T-helper 1 cell treated with Interleukin-12 subunit alpha and Interleukin-12 subunit beta and Interleukin-4 antibody, amounts not matched to agents 30 ng/mL and 1 ng/mL, for 36 hours (primary cell): ENCODE measurements around the gene DTX2. TPM values are rescaled to one million over a fixed set of nuclear protein-coding genes. Genes with fewer than 3 reads are reported as not detected.
"Not testable (repeated sequence)": the region's sequence is repeated elsewhere in the genome, so short reads cannot be mapped to it uniquely, and the experiment has no call there.

ENCODE experiments used
- intact Hi-C: fragments of 100-400 bp; cut with micrococcal nuclease; formaldehyde crosslinking; loops from one replicate; pipeline ENCODE4 v1.15.1; 2024
- total RNA-seq: library from RNA; stranded (reverse); gene quantifications from 2 replicates; pipeline ENCODE4 v1.2.3, GENCODE V29; 2022

DTX2 gene
- total RNA-seq, 1 donor from 2014 or later, result 36.7 TPM

GRCh38 chr7:76442664-76443446 lies 18.7 kb upstream of the DTX2 start:
- intact Hi-C loops, result not testable (repeated sequence)

- intact Hi-C loops, result not testable (repeated sequence)
These were observed 17.7 kb upstream of the DTX2 start for GRCh38 chr7:76443846-76444245.

GRCh38 chr7:76445577-76446008 lies 15.9 kb upstream of the DTX2 start:
- intact Hi-C loops, result not testable (repeated sequence)

- intact Hi-C loops, result not testable (repeated sequence)
These were observed 4.5 kb upstream of the DTX2 start for GRCh38 chr7:76457017-76457416.

- intact Hi-C loops, result not testable (repeated sequence)
These were observed 3.0 kb upstream of the DTX2 start for GRCh38 chr7:76458504-76458903.

GRCh38 chr7:76460767-76461166 lies 742 bp upstream of the DTX2 start:
- intact Hi-C loops, result not testable (repeated sequence)

GRCh38 chr7:76462271-76462882 lies 868 bp downstream of the DTX2 start:
- intact Hi-C loops, result not testable (repeated sequence)

GRCh38 chr7:76464959-76465358 lies 3.5 kb downstream of the DTX2 start:
- intact Hi-C loops, result not testable (repeated sequence)

GRCh38 chr7:76465950-76466349 lies 4.4 kb downstream of the DTX2 start:
- intact Hi-C loops, result not testable (repeated sequence)

GRCh38 chr7:76467743-76468404 lies 6.4 kb downstream of the DTX2 start:
- intact Hi-C loops, result not testable (repeated sequence)

GRCh38 chr7:76471556-76472221 lies 10.2 kb downstream of the DTX2 start:
- intact Hi-C loops, result not testable (repeated sequence)

GRCh38 chr7:76473097-76473496 lies 11.6 kb downstream of the DTX2 start:
- intact Hi-C loops, result not testable (repeated sequence)

GRCh38 chr7:76476280-76476679 lies 14.8 kb downstream of the DTX2 start:
- intact Hi-C loops, result not testable (repeated sequence)

- intact Hi-C loops, result not testable (repeated sequence)
These were observed 15.4 kb downstream of the DTX2 start for GRCh38 chr7:76476742-76477474.

- intact Hi-C loops, result not testable (repeated sequence)
These were observed 18.1 kb downstream of the DTX2 start for GRCh38 chr7:76479628-76480027.

GRCh38 chr7:76480403-76481253 lies 19.1 kb downstream of the DTX2 start:
- intact Hi-C loops, result not testable (repeated sequence)

GRCh38 chr7:76482660-76483059 lies 21.2 kb downstream of the DTX2 start:
- intact Hi-C loops, result not testable (repeated sequence)

GRCh38 chr7:76483081-76483480 lies 21.6 kb downstream of the DTX2 start:
- intact Hi-C loops, result not testable (repeated sequence)

- intact Hi-C loops, result not testable (repeated sequence)
These were observed 22.9 kb downstream of the DTX2 start for GRCh38 chr7:76484456-76484855.
